GM18951 (cell line): ENCODE results near the gene PDZD2.

Source experiments
- POLR2A ChIP-seq: IDR thresholded peaks from 4 replicates; pipeline ENCODE4 v1.6.1; 2011; ENCODE audit warnings: mild to moderate bottlenecking; ENCODE audit not compliant: insufficient read length, insufficient read depth; ENCODE audit errors: extremely low read depth
- in situ Hi-C: fragments of 300-500 bp; cut with MboI; formaldehyde crosslinking; loops from one replicate; pipeline ENCODE4 v1.12.0; 2022; ENCODE audit warnings: low sequenced_read_pairs, mixed read lengths, inconsistent platforms; ENCODE audit not compliant: unreplicated experiment

Gene PDZD2

DNA sequence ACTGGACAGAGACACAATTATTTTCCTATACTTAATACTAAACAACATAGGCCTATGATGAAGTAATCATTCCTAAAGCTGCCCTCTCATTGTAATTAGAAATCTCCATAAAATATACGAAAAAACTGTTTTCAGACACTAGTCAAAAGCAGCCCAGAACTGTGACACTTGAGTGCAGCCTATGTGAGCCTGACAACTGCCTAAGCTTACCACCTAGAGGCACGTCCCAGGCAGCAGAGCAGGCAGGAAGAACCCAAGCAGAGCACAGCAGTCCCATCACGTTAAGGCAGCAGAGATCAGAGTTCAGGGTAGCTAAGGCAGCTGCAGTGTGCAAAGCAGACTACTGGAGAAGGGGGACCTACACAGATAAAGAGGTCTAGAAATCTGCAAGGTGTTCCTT lies 488.8 kb downstream of the PDZD2 start:
- TF ChIP-seq POLR2A = no peak
- in situ Hi-C loops = no loop called here

DNA sequence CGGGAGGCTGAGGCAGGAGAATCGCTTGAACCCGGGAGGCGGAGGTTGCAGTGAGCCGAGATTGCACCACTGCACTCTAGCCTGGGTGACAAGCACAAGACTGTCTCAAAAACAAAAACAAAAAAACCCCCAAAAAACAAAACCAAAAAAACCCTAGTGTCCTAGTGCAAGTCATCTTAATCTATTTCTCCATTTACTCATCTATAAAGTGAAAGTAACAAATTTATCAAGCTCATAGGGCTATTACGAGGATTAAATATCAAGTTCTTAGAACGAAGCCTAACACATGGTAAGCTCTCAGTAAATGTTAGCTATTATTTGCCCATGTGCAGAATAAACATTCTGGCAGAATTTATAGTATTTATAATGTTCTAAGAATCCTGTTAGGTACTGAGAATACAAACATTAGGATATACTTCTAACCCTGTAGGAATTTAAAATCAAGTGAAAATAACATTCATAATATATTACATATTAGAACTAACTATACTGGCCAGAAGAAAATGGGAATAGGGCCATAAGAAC lies 490.2 kb downstream of the PDZD2 start:
- in situ Hi-C loops = no loop called here
- no peak for TF ChIP-seq POLR2A

DNA sequence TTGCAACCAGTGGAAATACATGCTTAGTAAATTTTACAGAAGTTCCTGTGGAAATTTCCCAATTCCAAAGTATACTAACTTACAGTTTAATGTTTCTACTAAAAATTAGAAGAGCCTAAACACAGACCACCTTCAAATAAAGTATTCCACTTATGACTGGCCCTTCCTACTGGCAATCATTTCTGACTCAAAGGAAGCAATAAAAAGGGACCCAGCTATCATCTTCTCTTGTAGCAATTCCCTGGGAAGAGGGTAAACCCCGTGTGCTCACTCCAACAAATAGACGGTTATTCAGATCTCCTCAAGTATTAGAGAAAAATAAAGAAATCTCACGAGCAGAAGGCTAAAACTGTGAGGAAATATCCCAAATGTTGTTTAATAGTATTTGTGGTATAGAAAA lies 491.9 kb downstream of the PDZD2 start:
- in situ Hi-C loops = no loop called here
- TF ChIP-seq POLR2A = no peak

DNA sequence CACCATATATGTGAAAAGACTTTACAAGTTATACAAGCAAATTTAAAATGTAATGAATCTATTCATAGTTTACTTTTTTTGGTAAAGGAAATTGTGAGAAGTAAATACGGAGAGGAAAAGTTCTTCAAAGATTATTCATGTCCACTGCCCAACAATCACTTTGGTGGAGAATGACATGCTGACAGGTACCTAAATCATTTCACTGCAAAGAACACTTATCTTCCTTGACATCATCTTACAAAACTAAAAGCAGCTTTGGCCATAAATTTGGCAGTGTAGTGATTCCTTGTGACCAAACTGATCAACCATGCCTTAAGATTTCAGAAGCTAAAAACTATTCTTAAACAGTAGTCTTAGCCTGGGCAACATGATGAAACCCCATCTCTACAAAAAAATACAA lies 492.7 kb downstream of the PDZD2 start:
- no peak for TF ChIP-seq POLR2A
- in situ Hi-C loops = no loop called here

DNA sequence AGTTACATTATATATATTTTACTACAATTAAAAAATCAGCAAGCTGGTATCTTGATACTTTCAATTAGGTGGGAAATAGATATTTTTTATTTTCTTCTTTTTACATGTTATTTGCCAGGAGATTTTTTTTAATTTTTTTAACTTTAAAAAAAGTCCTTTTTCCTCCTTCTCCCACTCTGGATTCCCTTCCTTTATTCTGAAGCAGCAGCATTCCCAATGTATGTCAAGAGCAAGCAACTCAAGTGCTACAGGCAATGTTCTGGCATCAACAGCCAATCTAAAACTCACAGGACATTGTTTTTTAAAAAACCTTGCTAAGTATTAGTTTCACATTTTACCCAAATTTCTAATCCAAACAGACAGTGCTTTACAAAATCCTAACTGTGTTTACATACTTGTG lies 493.8 kb downstream of the PDZD2 start:
- TF ChIP-seq POLR2A = no peak
- in situ Hi-C loops = no loop called here

DNA sequence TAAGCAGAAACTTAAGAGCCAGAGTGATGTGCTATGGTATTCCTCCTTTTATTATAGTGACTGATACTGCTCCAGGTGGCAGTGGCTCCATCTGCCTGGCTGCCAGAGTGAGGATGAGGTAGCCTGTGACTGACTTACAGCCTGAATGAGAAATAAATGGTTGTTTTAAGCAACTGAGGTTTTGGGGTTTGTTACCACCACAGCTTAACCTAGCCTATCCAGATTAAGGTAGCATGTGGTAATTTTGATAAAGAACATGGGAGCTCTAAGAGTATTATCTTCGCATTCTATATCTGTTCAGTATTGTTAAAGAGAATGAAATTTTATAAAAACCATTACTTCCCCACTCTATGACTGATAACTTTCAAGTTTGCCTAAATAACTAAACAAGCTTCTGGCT lies 496.2 kb downstream of the PDZD2 start:
- no peak for TF ChIP-seq POLR2A
- in situ Hi-C loops = no loop called here

DNA sequence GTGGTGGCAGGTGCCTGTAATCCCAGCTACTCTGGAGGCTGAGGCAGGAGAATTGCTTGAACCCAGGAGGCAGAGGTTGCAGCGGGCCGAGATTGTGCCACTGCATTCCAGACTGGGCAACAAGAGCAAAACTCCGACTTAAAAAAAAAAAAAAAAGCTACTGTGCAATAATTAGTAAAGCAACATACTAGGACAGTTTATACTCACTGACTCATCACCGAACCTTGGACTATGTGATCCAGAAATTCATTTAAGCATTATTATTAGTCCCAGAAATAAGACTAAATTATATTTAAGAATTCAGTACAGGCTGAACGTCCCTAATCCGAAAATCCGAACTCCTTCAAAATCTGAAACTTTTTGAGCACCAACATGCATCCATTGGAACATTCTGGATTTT lies 497.4 kb downstream of the PDZD2 start:
- in situ Hi-C loops = no loop called here
- no peak for TF ChIP-seq POLR2A

DNA sequence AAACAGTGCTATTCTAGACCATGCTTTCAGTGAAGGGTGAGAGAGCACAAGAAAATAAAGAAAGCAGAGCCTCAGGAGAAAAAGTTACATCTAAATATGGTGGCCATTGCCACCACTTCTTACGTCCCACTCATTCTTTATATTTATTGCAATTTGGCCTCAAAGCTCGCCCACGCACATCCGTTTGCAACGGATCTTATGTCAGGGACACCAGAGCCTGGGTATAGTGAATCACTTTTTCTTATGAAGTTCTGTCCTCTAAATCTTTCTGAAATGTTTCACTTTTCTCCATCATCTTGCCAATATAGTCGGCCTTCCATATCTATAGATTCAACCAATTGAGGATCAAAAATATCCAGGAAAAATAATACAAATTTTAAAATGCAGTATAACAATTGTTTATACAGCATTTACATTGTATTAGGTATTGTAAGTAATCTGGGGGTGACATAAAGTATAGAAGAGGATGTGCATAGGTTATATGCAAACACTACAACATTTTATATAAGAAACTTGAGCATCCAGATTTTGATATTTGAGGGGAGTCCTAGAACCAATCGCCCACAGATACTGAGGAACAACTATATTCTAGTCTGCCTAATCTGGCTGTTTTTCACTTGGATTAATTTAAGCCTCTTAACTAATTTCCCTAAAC lies 500.0 kb downstream of the PDZD2 start:
- TF ChIP-seq POLR2A = no peak
- in situ Hi-C loops = no loop called here

DNA sequence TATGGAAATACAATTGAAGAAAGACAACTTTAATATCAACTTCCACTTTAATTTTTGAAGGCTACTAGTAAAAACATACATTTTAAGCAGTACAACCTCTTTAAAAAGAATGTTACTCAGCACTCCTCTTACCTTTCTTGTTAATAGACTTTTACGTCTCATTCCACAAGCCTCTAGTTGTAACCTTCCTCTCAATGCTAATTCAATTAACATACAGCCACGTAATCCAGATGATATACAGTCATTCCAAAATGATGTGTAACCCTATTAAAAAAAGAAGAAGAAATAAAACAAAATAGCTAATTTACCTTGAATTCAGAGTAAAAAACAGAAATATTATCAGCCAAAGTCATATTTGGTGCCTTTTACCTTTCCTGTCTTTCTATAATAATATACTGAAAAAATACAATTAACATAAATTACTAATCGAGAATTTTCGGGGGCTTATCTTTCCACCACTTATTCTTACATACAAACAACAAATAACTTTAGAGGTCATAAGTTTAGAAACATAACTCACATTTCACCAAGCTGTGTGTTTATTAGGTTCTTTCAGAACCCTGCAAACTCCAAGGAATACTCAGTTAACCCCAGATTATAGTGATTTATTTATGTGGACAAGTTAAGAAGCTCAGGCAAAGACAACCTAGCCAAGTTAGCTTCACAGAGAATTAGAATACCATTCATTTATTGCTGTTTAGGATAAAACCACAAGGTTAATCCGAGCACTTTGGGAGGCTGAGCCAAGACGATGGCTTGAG lies 504.9 kb downstream of the PDZD2 start:
- in situ Hi-C loops = no loop called here
- TF ChIP-seq POLR2A = no peak

DNA sequence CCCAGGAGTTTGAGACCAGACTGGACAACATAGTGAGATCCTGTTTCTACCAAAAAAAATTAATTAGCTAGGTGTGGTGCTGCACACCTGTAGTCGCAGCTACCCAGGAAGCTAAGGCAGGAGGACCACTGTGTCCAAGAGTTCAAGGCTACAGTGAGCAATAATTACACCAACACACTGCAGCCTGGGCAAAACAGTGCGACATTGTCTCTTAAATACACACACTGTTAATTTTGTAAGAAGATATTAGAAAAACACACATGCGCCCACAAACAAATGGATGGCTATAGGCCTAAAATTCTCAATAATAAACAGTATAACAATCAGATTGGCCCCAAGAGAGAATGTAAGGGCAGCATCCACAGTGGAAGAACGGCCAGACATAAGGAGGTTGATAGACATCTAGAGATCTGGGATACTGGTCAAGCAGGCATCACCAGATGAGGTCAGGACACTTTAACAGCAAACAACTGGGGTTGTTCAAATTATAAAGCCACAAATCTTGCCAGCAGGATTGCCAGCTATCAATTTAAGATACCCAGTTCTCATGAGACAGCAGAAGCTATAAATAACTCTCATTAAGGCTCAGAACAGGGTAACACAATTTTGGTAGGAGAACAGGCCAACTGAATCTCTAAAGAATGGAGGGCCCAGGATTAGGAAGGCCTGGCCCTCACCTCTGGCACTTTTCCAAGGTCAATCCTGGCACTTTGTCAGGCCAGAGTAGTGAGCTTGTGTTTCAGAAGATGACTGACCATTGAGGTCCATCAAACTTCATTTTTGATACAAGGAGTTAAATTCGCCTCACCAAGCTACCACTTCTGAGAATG lies 505.7 kb downstream of the PDZD2 start:
- in situ Hi-C loops = no loop called here
- TF ChIP-seq POLR2A = no peak

DNA sequence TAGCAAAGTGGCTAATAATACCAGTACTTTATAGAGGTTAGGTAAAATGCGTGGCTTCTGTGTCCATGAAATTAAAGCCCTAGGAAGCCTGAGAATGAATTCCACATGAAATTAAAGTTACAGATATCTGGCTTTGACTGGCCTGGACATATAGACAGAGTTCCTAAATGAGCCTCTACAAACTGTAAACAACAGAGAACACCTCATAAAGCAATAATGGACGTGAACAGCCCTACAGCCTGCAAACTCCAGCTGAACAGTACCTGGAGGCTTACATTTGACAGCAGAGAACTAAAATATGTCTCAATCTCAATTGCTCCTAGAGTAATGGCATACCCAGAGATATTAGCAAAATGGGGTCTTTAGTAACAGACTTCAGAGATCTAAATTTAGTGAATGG lies 506.4 kb downstream of the PDZD2 start:
- in situ Hi-C loops = no loop called here
- TF ChIP-seq POLR2A = no peak

DNA sequence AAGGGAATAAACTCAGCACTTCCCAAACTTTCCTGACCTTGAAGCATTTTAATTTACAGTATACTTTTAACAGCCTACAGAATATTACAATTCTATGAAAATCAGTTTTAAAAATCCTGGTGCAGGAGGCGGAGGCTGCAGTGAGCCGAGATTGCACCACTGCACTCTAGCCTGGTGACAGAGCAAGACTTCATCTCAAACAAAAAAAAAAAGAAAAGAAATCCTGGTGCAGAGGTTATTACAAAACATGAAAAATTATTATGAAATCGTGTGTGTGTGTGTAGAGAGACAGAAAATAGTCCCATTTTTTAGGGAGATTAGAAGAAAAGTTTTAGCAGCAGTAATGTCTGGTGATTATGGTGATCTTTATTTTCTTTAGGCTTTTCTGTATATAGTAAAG lies 508.3 kb downstream of the PDZD2 start:
- TF ChIP-seq POLR2A = no peak
- in situ Hi-C loops = no loop called here

DNA sequence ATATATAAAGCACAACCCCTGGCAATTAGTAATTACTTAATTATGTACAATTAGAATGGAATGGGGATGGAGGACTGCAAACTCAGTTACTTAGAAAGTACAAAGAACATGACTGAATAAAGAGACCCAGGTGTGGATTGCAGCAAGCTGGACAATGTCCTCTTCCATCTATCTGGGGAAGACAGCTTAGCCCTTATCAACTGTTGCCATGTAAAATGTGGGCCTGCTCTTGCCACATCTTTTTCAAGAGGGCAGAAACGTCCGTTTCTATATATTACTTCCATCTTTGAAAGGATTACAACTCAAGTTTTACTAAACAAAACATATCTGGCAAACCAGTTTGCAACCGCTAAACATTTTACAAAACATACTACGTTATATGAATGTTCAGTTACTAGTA lies 509.0 kb downstream of the PDZD2 start:
- no peak for TF ChIP-seq POLR2A
- in situ Hi-C loops = no loop called here
